ENCODE results near the gene PPRC1.

- TF ChIP-seq CTCF (conservative IDR thresholded peaks at IDR 0.05; ENCODE audit: low read depth in 2 of 2) (no peak), REST (IDR thresholded peaks at IDR 0.05; ENCODE audit: unreplicated experiment) (no peak)
These were observed 59.1 kb downstream of the PPRC1 start for GRCh38 chr10:102191956-102192355.
